SK-N-SH (cell line): ENCODE data around the gene BBIP1. TPM values are rescaled to one million over a fixed set of nuclear protein-coding genes. Genes with fewer than 3 reads are reported as not detected.

Source experiments
- CTCF ChIA-PET: fragments of 300-600, 350-600 bp; formaldehyde crosslinking; extraction: SDS; loops from one replicate; lab custom pipeline; 2021; lab: Yijun Ruan, JAX
- POLR2A ChIA-PET: fragments of 350-600 bp; sonication (Branson Sonifier 250); formaldehyde crosslinking; extraction: SDS; loops from one replicate; lab custom pipeline; 2020; ENCODE audit warnings: antibody characterized with exemption, inconsistent platforms; lab: Yijun Ruan, JAX
- DNase-seq: peaks from one replicate; pipeline ENCODE4 v3.0.0; 2012
- H2AFZ ChIP-seq: fragments of 200-600 bp; sonication (generic); 2 replicates; pipeline ENCODE4 v1.8.1; 2016; ENCODE audit warnings: antibody characterized with exemption, mild to moderate bottlenecking, low read depth
- H3F3A ChIP-seq: fragments of 200-600 bp; sonication (generic); replicated peaks from 2 replicates; pipeline ENCODE3; 2016; ENCODE audit warnings: antibody characterized with exemption, mild to moderate bottlenecking; ENCODE audit not compliant: insufficient read depth
- H3K27ac ChIP-seq, 2 experiments: fragments of 200-500 bp in 1 of 2; fragments of 200-600 bp in 1 of 2; sonication (Bioruptor generic) in 1 of 2; sonication (generic), shearing (Covaris generic) in 1 of 2; 2 replicates each; pipeline versions ENCODE4 v1.5.1 to v1.6.1; 2014 to 2016; ENCODE audit warnings: low read depth in 2 of 2, inconsistent platforms in 1 of 2, low read length in 1 of 2, mild to moderate bottlenecking in 1 of 2, mixed read lengths in 1 of 2
- H3K27me3 ChIP-seq: fragments of 200-600 bp; sonication (generic), shearing (Covaris generic); 2 replicates; pipeline ENCODE4 v1.6.1; 2016; ENCODE audit warnings: mixed run types; ENCODE audit not compliant: insufficient read depth
- H3K36me3 ChIP-seq, 2 experiments: fragments of 200-500 bp in 1 of 2; fragments of 200-600 bp in 1 of 2; sonication (Bioruptor generic) in 1 of 2; sonication (generic) in 1 of 2; replicated peaks in 1 of 2; 2 replicates each; pipeline versions ENCODE3 to v1.5.1; 2014 to 2016; ENCODE audit warnings: low read length in 1 of 2, mild to moderate bottlenecking in 1 of 2; ENCODE audit not compliant: insufficient read depth in 2 of 2, control insufficient read depth in 1 of 2
- H3K4me1 ChIP-seq, 2 experiments: fragments of 200-500 bp in 1 of 2; fragments of 200-600 bp in 1 of 2; sonication (Bioruptor generic) in 1 of 2; sonication (generic), shearing (Covaris generic) in 1 of 2; 2 replicates each; pipeline versions ENCODE4 v1.5.1 to v1.6.1; 2014 to 2016; ENCODE audit warnings: low read depth in 1 of 2, low read length in 1 of 2, mixed run types in 1 of 2; ENCODE audit not compliant: insufficient read depth in 2 of 2, control insufficient read depth in 1 of 2
- H3K4me2 ChIP-seq: fragments of 200-600 bp; sonication (generic), shearing (Covaris generic); 2 replicates; pipeline ENCODE4 v1.6.1; 2017; ENCODE audit warnings: mixed run types
- H3K4me3 ChIP-seq, 2 experiments: fragments of 200-500 bp in 1 of 2; fragments of 200-600 bp in 1 of 2; sonication (Bioruptor generic) in 1 of 2; sonication (generic), shearing (Covaris generic) in 1 of 2; 2 replicates each; pipeline versions ENCODE4 v1.5.1 to v1.8.1; 2014 to 2016; ENCODE audit warnings: low read depth in 2 of 2, inconsistent platforms in 1 of 2, low read length in 1 of 2, mild to moderate bottlenecking in 1 of 2, mixed read lengths in 1 of 2, moderate library complexity in 1 of 2
- H3K79me2 ChIP-seq: fragments of 200-600 bp; sonication (generic); 2 replicates; pipeline ENCODE4 v1.8.1; 2017; ENCODE audit warnings: mild to moderate bottlenecking; ENCODE audit not compliant: insufficient read depth
- H3K9ac ChIP-seq: fragments of 200-600 bp; sonication (generic); 2 replicates; pipeline ENCODE4 v1.6.1; 2017; ENCODE audit warnings: mixed run types
- H3K9me2 ChIP-seq: fragments of 200-600 bp; sonication (generic); 2 replicates; pipeline ENCODE4 v1.6.1; 2017; ENCODE audit warnings: mixed run types
- H3K9me3 ChIP-seq: fragments of 200-600 bp; sonication (generic); 2 replicates; pipeline ENCODE4 v1.6.1; 2017; ENCODE audit warnings: mixed run types, mild to moderate bottlenecking, moderate library complexity
- H4K20me1 ChIP-seq: fragments of 200-600 bp; sonication (generic); 2 replicates; pipeline ENCODE4 v1.6.1; 2017; ENCODE audit warnings: mild to moderate bottlenecking, mixed run types; ENCODE audit not compliant: insufficient read depth
- FOSL2 ChIP-seq: IDR thresholded peaks from 2 replicates; pipeline ENCODE4 v1.4.0; 2012; ENCODE audit warnings: low read depth, mild to moderate bottlenecking, moderate library complexity, borderline replicate concordance
- FOXJ3 ChIP-seq: sonication (generic); formaldehyde crosslinking; IDR thresholded peaks from 2 replicates; pipeline ENCODE4 v1.5.1; 2020; ENCODE audit warnings: mild to moderate bottlenecking, missing genetic modification reagents
- GABPA ChIP-seq: IDR thresholded peaks from 2 replicates; pipeline ENCODE4 v1.4.0; 2012; ENCODE audit warnings: low read depth, mild to moderate bottlenecking
- JUND ChIP-seq: IDR thresholded peaks from 2 replicates; pipeline ENCODE4 v1.4.0; 2012
- NFIC ChIP-seq: IDR thresholded peaks from 2 replicates; pipeline ENCODE4 v1.4.0; 2012; ENCODE audit warnings: borderline replicate concordance
- NRF1 ChIP-seq: IDR thresholded peaks from 2 replicates; pipeline ENCODE4 v1.6.1; 2012; ENCODE audit warnings: low read depth, mild to moderate bottlenecking, low read length
- POLR2AphosphoS5 ChIP-seq: IDR thresholded peaks from 2 replicates; pipeline ENCODE4 v1.6.1; 2012; ENCODE audit warnings: low read depth, low read length
- RAD21 ChIP-seq: IDR thresholded peaks from 2 replicates; pipeline ENCODE4 v1.6.1; 2012; ENCODE audit warnings: mild to moderate bottlenecking, low read length
- SIN3A ChIP-seq: IDR thresholded peaks from 2 replicates; pipeline ENCODE4 v1.6.1; 2012; ENCODE audit warnings: low read depth, mild to moderate bottlenecking, low read length, moderate library complexity, borderline replicate concordance
- TAF1 ChIP-seq: IDR thresholded peaks from 2 replicates; pipeline ENCODE4 v1.6.1; 2012; ENCODE audit warnings: low read depth, mild to moderate bottlenecking, low read length, moderate library complexity, borderline replicate concordance
- TEAD4 ChIP-seq: IDR thresholded peaks from 2 replicates; pipeline ENCODE4 v1.4.0; 2012; ENCODE audit warnings: mild to moderate bottlenecking, borderline replicate concordance; ENCODE audit not compliant: insufficient read depth
- YY1 ChIP-seq: IDR thresholded peaks from 2 replicates; pipeline ENCODE4 v1.4.0; 2012; ENCODE audit warnings: low read depth, mild to moderate bottlenecking
- WGBS: methylation state at CpG from one replicate; pipeline ENCODE4 v1.1.6; 2017; ENCODE audit warnings: low lambda C conversion rate; 5-methylcytosine and 5-hydroxymethylcytosine counted together
- polyA plus RNA-seq, 3 experiments: library from polyadenylated mRNA; depleted of rRNA; stranded (reverse); fragments of >200 nt; gene quantifications; 2 replicates each; pipeline ENCODE4 v1.2.3, GENCODE V29; 2012
- TF ChIP-seq, protein P1 (sequence below): fragments of 150-350 bp; IDR thresholded peaks from 2 replicates; pipeline ENCODE4 v1.6.1; 2017; ENCODE audit warnings: antibody characterized with exemption, low read length, low read depth, borderline replicate concordance

Gene BBIP1
- polyA plus RNA-seq, 1 of the 3 experiments (the other 2 are of a cell fraction), result 16.2 TPM

DNA sequence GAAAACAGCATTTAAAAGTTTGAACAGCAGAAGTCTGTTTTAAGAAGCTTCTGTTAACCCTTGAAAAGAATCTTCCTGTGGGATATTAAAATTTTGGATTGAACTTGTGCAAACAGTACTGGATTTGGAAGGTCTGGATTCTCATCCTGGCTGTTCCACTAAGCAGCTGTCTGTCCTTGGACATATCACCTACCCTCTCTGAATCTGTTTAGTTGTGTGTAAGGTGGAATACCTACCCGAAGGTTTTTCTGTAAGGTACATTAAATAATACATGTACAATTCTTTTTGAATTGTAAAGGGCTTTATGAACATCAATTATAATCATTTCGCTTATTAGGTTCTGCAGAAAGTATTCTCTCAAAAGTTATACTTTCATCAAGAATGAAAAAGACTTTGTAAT lies 45.0 kb downstream of the BBIP1 start:
- ChIA-PET POLR2A (no interaction called here), CTCF (interaction anchor here (1.3 kb wide), 1 partner anchor 128 kb away, joined by 5 read pairs; no protein-coding TSS in a partner anchor)
- Histone ChIP-seq H3K27me3 (no peaks in the 10 kb centered on the region), H3K27ac (peak overlapping the region; percentile 88 to 97; a peak in 3 of 4 replicates), H3K4me2 (peak overlapping the region; percentile 86), H3K9ac (peak overlapping the region; percentile 88; the same call in 1 of the 2 replicates), H3K36me3 (peaks cover 18 to 30% of the 10 kb centered on the region in 2 experiments), H3K9me2 (no peaks in the 10 kb centered on the region), H3F3A (peaks cover 3% of the 10 kb centered on the region), H2AFZ (no peak overlapping the region), H3K4me1 (peaks cover 0 to 27% of the 10 kb centered on the region in 2 experiments; a peak in 2 of 4 replicates), H3K9me3 (no peaks in the 10 kb centered on the region), H3K4me3 (peak overlapping the region; percentile 74 to 91), H4K20me1 (peaks cover 13% of the 10 kb centered on the region; the same call in 1 of the 2 replicates), H3K79me2 (peaks cover 36% of the 10 kb centered on the region)
- DNase-seq, result no peak
- 41% methylated on average over 2 of the region's 2 CpGs for WGBS
- TF ChIP-seq, protein P1, sequence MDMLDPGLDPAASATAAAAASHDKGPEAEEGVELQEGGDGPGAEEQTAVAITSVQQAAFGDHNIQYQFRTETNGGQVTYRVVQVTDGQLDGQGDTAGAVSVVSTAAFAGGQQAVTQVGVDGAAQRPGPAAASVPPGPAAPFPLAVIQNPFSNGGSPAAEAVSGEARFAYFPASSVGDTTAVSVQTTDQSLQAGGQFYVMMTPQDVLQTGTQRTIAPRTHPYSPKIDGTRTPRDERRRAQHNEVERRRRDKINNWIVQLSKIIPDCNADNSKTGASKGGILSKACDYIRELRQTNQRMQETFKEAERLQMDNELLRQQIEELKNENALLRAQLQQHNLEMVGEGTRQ, result no peak
- TF ChIP-seq TAF1, result no peak
- TF ChIP-seq FOSL2, result no peak
- TF ChIP-seq NRF1, result no peak
- no peak for TF ChIP-seq JUND
- TF ChIP-seq GABPA, result no peak
- no peak for TF ChIP-seq NFIC
- TF ChIP-seq SIN3A, result no peak
- no peak for TF ChIP-seq YY1
- TF ChIP-seq TEAD4, result no peak
- TF ChIP-seq POLR2AphosphoS5, result no peak
- no peak for TF ChIP-seq FOXJ3 (CRISPR knock-in tag)

DNA sequence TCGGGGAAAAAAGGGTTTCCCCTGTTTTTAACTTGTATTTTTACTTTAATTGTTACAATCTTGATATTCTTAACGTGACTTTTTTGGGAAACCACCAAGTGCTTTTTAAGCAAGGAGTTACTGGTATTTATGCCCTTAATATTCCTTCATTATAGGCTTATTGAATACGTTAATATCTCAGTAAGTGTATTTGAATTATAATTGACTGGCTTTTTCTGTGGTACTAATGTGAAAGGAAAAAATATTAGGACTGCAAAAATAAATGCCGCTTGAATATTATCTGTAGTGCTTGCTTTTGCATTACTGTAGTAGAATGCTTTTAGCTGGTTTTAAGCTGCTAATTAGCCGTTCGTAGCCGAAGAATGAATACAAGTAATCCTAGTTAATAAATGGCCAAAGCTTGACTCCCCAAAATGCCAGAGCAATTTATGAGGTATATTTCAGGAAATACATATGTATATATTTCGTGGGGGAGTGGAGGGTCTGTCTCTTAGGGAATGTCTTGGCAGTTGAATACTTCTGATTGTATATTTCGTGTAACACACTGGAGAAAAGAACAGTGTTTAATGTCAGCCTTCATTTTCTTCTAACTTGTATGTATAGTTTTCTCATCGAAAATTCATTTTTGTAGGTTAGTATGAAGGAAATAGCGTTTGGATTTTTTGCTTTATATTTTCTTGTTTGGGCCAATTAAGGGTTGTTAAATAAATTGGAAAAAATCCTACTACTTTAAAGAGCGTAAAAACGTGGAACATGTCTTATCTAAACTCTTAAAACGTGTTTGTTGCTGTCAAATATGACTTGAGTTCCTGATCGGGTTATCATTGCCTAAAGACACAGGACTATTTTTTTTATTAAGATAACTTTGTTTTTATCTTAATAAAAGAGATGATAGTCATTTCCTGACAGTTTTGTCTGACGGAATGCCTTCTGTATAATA lies 45.7 kb downstream of the BBIP1 start:
- peak overlapping the region; percentile 74 to 91 for H3K4me3 ChIP-seq
- no peaks in the 10 kb centered on the region for H3K9me3 ChIP-seq
- peak overlapping the region; percentile 61; the same call in 1 of the 2 replicates for H2AFZ ChIP-seq
- peaks cover 0 to 27% of the 10 kb centered on the region in 2 experiments; a peak in 2 of 4 replicates for H3K4me1 ChIP-seq
- H3F3A ChIP-seq, result peaks cover 3% of the 10 kb centered on the region
- WGBS, result 5% methylated on average over 16 of the region's 16 CpGs
- peaks cover 13% of the 10 kb centered on the region; the same call in 1 of the 2 replicates for H4K20me1 ChIP-seq
- H3K9me2 ChIP-seq, result no peaks in the 10 kb centered on the region
- peak overlapping the region; percentile 88 to 97 for H3K27ac ChIP-seq
- no peak for DNase-seq
- H3K79me2 ChIP-seq, result peaks cover 36% of the 10 kb centered on the region
- H3K27me3 ChIP-seq, result no peaks in the 10 kb centered on the region
- H3K9ac ChIP-seq, result peak overlapping the region; percentile 88
- no peak for TF ChIP-seq RAD21
- ChIA-PET CTCF (interaction anchor here (0.5 to 1.4 kb wide), 11 partner anchors 14 to 263 kb away, joined by 3 to 5 read pairs (median 3); no protein-coding TSS in a partner anchor), POLR2A (interaction anchor here (1.0 to 1.4 kb wide), 3 partner anchors 46 to 85 kb away, joined by 3 to 6 read pairs (median 4); partner anchors contain the start of genes BBIP1 and SHOC2)
- H3K36me3 ChIP-seq, result peaks cover 14 to 23% of the 10 kb centered on the region in 2 experiments
- peak overlapping the region; percentile 86 for H3K4me2 ChIP-seq
